ENCODE data around the gene NIPA2.

Gene NIPA2

DNA sequence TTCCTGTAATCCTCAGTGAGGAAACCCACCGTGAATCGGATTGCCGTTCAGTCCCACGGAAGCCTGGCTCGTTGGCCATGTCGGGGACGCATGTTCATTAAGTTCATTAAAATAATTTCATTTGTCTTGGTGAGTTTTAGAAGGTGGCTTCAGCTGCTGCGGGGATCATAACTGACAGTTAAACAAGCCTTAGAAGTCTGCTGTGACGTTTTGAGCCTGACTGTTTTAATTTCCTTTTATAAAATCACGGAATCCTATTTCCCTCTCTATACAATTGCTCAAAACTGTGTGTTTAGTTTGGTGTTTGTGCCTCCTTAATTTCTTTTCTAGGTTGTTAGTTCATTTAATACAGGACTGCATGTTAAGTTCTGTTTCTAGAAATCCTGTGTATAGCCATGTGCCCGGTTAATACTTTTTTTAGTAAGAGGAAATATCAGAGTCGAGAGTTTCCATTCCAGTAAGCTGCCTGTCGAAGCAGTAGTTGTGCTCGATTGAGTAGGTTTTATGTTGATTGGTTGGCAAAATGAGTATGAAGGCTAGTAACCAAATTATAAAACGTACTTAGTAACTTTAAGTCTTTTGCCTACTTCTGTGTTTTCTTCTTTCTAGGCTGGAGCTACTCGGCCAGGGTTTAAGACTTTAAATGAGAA, 705 bp downstream of the NIPA2 start:
- no peak for DNase-seq (ENCODE audit: low read depth in 2 of 2)

DNA sequence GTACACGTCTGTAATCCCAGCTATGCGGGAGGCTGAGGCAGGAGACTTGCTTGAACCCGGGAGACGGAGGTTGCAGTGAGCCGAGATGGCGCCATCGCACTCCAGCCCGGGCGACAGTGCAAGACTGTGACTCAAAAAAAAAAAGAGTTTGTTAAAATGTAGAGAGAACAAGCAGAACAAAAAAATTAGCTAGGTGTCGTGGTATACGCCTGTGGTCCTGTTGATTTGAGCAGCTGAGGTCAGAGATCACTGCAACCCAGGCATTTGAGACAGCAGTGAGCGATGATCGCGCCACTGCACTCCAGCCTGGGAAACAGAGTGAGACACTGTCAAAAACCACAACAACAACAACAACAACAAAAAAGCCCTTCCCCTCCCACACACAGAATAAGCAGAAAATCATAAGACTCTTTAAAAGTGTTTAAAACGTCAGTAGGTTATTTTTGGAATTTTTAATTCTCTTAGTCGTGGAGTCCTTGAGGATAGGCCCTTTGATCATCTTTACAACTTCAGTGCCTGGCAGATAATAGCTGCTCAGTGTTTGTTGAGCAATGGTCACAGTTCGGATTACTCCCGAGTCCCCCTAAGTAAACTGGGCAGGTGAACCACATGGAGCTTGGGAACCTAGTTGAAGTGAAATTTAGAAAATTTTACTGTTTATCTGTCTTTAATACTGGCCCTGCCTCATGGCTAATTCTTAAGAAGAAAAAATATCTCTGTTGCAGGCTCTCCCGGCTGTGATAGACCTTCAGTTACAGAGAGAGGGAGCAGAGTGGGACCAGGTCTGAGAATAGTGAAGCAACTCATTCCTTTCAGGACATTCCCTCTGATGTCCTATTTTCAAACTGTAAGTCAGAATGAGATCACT, 6.2 kb downstream of the NIPA2 start:
- no peak for DNase-seq (ENCODE audit: low read depth in 2 of 2)

DNA sequence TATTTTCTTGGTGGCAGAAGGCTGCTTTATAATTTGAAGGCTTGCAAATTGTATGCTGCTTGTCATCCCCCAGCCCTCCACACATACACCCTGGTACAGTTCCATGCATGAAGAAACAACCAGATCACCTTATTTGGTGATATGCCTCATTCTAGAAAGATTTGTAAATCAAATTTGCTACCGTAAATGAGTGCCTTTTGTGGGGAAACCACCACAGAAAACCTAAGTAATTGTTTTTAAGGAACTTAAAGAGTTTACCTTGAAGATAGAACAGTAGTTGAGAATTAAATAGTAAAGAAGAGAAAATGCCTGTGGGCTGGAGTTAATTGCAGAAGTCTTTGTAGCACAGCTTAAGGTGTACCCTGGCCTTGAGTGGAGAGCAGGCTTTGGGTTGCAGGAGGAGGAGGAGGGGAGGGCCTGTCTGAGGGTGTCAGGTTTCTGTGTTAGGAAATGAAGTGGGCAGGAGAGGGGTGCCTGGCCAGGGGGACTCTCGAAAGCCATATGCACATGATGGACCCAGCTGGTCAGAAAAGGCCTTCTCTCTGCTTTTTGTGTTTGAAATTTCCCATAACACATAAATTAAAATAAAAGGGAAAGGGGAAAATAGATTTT, 6.9 kb downstream of the NIPA2 start:
- no peak for DNase-seq (ENCODE audit: low read depth in 2 of 2)

DNA sequence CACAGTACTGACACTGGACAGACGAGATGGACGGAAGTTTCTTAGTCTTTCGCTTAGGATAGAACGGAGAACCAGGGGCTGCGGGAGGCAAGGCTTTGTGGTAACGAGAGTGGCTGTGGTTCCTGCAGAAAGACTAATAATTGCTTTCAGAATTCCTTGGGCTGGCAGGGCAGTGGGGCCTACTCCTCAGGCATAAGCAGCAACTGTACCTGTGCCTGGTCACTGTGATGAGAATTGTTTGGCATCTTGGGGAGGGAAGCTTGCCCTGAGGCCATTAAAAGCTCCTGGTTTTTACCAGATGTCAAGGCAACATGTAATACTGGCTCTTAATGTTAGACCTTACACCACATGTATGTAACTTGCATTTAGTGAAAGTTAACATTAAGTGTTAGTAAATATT, 7.6 kb downstream of the NIPA2 start:
- DNase-seq (ENCODE audit: low read depth in 2 of 2), result no peak

DNA sequence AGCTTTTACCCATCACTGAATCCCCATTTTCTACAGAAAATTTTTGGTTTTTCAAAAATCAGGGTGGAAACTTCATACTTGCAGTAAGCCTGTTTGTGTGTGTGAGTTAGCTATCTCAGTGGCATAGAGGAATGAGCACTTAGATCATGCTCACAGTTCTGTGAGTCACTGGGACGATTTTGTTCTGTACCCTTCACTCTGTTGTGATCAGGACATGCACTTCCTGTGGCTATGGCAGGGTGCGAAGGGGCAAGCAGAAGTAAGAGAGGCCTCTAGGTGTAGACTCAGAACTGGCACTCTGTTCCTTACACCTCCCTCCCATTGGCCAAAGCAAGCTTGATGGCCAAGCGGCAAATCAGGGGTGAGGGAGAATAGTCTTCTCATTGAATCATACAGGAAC, 11.6 kb downstream of the NIPA2 start:
- no peak for DNase-seq (ENCODE audit: low read depth in 2 of 2)

DNA sequence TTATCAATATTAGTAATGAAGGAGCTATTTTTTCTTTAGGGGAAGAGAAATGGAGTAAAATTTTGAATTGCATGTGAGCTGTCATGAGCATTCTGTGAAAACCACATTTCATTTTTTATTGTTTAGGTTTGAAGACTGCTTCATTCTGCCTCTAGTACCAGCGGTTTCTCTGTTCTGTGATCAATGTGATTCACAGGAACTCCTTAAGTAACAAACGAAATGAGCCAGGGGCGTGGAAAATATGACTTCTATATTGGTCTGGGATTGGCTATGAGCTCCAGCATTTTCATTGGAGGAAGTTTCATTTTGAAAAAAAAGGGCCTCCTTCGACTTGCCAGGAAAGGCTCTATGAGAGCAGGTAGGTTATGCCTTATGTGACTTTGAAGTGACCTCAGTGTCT, 13.0 kb downstream of the NIPA2 start:
- DNase-seq (ENCODE audit: low read depth in 2 of 2), result no peak

DNA sequence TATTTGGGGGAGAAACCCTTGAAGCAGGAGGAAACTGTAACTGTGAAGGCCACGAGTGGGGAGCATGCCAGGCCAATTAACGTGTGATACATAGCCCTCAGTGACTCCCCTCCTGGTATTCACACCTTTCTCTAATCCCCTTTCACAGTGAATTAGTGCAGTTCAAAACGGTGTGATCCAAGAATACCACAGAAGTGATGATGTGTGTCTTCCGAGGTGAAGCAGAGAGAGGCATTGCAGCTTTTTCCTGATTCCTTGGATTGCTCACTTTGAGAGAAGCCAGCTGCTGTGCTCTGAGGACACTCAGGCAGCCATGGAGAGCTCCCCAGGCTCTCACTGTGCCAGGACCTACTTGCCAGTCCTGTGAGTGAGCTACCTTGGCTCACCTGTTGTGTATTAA, 17.3 kb downstream of the NIPA2 start:
- no peak for DNase-seq (ENCODE audit: low read depth in 2 of 2)

DNA sequence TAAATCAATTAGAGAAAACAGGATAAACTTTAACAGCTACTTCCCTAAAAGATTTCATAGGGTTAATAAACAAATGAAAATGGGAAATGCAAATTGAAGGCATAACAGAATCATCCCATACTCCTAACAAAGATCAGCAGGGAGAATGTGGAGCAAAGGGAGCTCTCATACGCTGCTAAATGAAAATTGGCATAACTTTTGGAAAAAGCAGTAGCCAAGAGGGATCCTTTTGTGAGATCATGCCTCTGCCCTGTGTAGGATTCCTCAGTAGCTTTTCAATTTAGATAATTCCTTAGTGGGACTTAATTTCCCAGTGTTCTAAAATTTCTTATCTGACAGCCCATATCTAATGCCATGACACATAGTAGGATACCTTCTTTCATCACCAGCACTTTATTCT, 18.2 kb downstream of the NIPA2 start:
- DNase-seq (ENCODE audit: low read depth in 2 of 2), result no peak

DNA sequence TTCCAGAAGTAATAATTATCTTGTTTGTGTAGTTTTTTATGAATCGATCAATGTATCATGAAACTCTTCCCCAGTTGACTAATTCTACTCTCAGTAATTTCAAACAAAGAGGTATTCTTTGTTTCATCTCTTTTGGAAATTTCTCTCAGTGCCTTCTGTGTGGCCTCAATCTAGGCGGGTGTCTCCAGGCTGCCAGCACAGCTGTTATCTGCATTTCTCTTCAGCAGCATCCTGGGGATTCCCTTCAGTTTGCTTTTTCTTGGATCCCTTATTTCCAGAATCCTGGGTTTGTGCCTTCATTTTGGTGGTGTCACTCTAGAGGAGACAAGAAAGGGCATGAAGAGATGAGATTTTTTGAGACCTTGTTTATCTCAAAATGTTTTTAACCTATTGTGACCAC, 22.7 kb downstream of the NIPA2 start:
- DNase-seq (ENCODE audit: low read depth in 2 of 2), result no peak

DNA sequence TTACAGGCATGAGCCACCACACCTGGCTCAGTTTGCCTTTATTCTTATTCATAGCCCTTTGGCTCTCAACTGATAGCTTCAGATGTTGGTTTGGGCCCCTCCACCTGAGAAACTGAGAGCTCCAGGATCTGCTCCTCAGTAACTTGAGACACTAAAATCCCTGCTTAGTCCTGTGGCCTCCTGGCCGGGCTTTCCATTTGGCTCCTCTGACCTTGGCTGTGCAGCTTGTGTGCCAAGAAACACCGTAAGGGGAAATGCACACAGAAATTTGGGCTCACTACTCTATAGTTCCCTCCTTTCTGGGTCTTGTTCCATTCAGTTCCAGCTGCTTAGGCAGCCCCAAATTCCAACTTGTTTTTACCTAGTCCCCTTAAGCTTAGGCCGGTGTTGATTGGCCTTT, 24.9 kb downstream of the NIPA2 start:
- DNase-seq (ENCODE audit: low read depth in 2 of 2), result no peak

DNA sequence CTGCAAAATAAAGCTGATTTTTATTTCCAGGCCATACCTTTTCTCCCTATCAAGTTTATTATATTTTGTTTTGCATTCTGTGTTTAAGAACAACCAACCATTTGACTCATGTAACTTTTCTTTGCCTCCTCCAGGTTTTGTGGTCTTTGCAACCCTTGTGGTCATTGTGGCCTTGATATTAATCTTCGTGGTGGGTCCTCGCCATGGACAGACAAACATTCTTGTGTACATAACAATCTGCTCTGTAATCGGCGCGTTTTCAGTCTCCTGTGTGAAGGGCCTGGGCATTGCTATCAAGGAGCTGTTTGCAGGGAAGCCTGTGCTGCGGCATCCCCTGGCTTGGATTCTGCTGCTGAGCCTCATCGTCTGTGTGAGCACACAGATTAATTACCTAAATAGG, 27.6 kb downstream of the NIPA2 start:
- no peak for DNase-seq (ENCODE audit: low read depth in 2 of 2)

DNA sequence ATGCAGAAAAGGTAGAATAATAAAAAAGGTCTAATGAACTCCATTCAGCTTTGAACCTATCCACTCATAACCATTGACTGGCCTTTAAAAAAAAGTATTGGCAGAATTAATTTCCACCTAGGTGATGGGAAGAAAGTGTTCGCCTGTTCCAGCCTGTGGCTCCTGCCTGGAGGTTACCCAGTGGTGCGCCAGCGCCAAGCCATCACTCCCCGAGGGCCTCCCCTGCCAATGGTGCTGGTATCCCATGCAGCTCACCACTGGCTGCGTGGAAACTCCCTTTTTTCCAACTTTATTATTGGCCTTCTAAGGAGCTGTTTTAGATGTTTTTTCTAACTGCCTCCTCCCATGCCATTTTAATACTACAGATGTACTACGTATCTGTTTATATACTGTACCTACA, 29.4 kb downstream of the NIPA2 start:
- no peak for DNase-seq (ENCODE audit: low read depth in 2 of 2)

DNA sequence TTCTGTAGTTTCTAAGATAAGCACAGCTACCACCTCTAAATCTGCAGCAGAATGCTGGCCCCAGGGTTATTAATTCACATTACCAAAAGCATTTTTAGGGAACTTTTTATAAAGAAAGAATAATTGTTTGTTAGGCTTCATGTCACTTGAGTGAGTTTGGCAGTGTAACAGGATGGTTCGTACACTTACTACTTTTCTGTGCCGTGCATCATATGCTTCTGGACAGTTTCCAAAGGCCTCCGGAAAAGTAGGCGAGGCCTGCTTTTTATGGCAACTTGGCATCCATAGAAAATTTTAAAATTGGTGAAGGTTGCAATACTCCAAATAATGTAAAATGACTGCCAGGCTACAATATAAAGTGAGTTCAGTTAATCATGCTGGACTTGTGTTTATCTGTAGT, 30.0 kb downstream of the NIPA2 start:
- DNase-seq (ENCODE audit: low read depth in 2 of 2), result no peak

DNA sequence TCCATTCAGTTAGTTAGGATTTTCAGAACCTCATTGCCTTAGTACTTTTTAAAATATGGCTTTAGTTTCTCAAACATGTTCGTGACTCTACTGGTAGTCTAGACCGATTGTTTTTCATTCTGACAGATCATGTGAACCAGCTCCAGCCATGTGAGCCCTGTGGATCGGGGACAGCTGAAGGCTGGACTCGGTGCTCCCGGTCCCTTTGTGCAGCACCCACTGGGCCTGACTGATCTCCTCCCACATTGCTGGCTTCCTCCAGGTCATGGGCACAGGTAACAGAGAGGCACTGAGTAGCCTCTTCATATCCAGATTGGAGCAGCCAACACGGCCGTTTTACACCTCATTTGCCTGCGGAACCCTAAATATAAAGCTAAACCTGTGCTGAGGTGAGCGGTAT, 30.5 kb downstream of the NIPA2 start:
- DNase-seq (ENCODE audit: low read depth in 2 of 2), result no peak

DNA sequence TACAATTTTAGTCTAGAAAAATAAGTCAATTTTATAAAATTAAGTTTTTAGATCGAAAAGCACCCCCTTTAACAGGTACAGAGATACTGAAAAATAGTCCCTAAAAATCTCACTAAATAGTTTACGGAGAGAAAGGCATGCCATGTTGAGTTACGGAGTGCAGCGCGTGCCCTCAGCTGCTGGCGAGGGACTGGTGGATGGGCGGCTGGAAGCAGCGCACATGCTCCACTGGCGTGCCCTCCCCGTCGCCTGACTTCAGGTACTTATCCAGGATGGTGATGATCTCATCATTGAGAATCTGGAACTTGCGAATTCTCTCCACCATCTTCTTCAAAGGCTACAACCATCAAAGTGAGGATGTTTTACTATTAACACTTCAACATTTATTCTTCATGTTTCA, 31.4 kb downstream of the NIPA2 start:
- DNase-seq (ENCODE audit: low read depth in 2 of 2), result no peak

DNA sequence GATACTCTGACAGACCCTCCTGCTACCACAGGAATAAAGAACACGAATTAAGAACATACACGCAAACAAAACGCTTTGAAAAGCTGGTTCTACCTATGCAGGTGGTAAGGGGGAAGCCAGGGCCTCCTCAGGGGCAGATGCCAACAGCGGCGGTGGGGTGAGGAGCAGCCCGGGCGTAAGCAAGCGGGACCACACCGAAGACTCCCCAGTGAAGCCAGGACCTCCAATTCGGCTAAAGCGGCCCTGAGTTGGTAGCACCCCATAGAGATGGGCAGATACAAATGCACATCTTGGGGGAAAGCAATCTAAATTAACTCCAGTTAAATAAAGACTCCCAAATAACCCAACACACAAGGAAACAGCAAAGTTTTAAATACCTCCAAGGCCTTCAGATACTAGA, 32.4 kb downstream of the NIPA2 start:
- no peak for DNase-seq (ENCODE audit: low read depth in 2 of 2)

DNA sequence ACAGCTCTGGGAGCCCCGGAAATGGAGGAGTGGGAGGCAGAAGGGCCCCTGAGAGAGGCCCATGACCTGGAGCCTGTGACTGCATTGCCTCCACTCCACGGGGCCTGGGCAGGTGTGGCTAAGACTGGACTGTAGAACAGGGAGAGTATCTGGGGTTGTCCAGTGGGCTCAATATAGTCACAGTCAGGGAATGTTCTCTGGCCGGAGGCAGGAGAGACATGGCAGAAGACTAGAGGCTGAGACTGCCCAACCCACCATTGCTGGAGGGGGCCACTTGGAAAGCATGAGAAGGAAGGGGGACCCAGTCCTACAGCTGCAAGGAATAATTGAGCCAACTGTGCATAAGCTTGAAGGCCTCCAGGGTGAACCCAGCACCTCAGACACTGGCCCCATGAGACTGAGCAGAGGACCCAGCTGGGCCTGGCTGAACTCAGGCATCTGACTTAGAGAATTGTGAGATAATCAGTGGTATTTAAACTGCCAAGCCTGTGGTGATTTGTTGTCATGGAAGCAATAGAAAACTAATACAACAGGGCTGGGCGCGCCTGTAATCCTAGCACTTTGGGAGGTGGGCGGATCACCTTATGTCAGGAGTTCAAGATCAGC, 33.1 kb downstream of the NIPA2 start:
- DNase-seq (ENCODE audit: low read depth in 2 of 2), result no peak

DNA sequence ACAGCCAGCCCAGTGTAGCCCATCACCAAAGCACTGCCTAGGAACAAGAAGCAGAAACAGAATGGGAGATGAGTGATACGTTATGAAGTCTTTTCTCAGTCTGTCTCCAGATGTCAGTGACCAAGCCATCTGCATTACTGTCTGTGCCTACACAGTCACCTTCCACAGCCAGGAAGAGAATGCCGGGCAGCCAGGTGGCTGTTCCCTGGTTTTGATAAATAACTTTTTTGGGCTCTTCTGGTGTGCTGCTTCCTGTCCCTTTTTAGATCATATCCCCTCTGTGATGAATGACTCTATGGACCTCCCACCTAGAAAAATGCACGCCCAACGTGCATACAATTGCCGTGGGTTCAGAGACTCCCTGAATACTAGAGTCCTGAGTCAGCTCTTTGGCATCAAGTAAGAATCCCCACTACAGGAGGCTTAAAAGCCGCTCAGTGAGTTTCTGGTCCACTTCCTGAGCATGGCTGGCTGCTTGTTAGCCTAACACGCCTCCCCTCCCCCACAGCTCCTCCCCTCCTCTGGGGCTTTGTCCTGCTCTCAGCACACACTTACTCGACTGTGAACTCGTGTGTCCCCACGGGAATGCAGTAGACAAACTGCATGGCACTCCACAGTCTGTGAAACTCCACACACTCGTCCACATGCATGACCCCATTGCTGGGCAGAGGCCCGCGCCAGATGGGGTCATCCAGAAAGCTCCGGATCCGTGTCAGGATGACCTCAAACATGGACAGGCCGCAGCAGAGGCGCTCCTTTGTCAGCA, 34.7 kb downstream of the NIPA2 start:
- DNase-seq (ENCODE audit: low read depth in 2 of 2), result no peak

DNA sequence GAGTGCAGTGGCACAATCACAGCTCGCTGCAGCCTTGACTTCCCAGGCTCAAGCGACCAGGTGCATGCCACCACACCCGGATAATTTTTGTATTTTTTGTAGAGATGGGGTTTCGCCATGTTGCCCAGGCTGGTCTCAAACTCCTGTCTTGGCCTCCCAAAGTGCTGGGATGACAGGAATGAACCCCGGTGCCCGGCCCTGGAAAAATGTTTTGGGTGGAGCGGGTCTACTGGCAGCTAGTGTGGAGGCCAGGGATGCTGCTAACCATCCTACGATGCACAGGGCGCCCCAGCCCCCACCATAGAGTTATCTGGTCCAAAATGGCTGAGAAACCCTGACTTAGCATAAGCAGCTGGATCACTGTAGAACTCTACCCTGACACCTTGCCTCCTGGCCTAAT, 35.4 kb downstream of the NIPA2 start:
- DNase-seq (ENCODE audit: low read depth in 2 of 2), result no peak

DNA sequence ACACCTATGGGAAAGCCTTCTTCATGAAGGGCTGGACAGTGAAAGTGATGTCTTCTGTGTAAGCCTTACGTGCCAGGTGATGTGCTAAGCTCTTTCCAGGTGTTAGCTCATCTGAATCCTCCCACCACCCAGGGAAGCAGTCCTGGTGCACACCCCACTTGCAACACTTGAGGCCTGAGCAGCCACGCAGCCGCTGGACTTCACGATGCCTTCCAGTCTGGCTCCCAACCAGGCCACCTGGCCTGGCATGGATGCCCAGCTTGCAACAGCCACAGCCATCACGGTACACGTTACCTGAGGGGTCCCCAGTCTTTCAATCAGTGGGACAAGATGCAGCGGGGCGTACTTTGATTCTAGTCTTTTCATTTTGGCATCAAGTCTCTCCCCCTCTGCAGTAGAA, 35.8 kb downstream of the NIPA2 start:
- DNase-seq (ENCODE audit: low read depth in 2 of 2), result no peak

DNA sequence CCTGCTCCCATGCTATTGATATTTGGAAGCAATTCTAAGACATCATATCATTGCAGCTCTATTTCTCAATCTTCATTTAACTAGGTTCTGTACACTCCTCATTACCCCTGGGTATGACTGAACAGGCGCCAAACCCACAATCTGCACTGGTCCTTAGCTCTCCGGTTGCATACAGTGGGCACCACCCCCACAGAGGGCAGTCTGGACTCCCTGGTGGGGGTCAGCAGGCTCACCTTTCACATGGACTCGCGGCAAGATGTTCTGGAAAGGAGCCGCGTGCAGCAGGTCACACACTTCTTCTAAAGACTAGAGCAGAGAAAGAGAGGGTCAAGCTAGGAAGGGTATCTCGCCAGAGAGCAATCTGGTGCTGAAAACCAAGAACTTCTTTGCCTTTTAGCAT, 36.5 kb downstream of the NIPA2 start:
- no peak for DNase-seq (ENCODE audit: low read depth in 2 of 2)

DNA sequence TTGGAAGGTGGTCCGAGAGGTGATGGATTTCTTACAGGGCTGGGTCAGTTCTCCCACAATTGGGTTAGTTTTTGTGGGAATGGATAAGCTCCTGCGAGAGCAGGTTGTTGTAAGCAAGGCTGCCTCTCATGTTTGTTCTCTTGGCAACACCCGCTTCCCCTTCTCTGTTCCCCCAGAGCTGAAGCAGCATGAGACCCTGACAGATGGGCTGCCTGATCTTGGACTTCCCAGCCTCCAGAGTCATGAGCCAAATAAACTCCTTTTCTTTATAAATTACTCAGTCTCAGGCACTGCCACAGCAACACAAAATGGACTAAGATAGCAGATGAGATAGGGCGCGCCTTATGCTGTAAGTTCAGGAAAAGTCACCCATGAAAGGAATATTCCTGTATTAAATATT, 38.7 kb downstream of the NIPA2 start:
- DNase-seq (ENCODE audit: low read depth in 2 of 2), result no peak

Data from stimulated activated CD4-positive, alpha-beta T cell treated with anti-CD3 and anti-CD28 coated beads, Interleukin-12 subunit alpha, Interleukin-12 subunit beta, amount 100 ng/mL, for 24 hours (primary cell).